ENCODE data around the gene FBF1. TPM values are rescaled to one million over a fixed set of nuclear protein-coding genes. Genes with fewer than 3 reads are reported as not detected.

Gene FBF1
- total RNA-seq, 1 donor from 2014 or later, result 5.1 TPM

- no peaks in the 10 kb centered on the region for H3K27me3 Mint-ChIP-seq (ENCODE audit: low read depth, unreplicated experiment)
- H3K4me1 Mint-ChIP-seq (ENCODE audit: low read depth, unreplicated experiment), result peaks cover 7% of the 10 kb centered on the region
- no peaks in the 10 kb centered on the region for H3K9me3 Mint-ChIP-seq (ENCODE audit: unreplicated experiment)
- no peak overlapping the region for H3K27ac Mint-ChIP-seq (ENCODE audit: unreplicated experiment)
- Histone ChIP-seq H3K79me2 (ENCODE audit: insufficient read depth, low read length) (no peaks in the 10 kb centered on the region), H4K20me1 (ENCODE audit: insufficient read depth, low read length) (no peaks in the 10 kb centered on the region), H3K9me3 (ENCODE audit: insufficient read depth, low read depth, low read length) (no peaks in the 10 kb centered on the region), H3K4me1 (ENCODE audit: insufficient read depth, low read length) (peaks cover 5% of the 10 kb centered on the region), H3K4me2 (ENCODE audit: low read length) (peak overlapping the region; percentile 93), H3K27ac (ENCODE audit: low read depth, low read length) (peak overlapping the region; percentile 75), H3K27me3 (ENCODE audit: insufficient read depth, low read length) (no peaks in the 10 kb centered on the region), H3K4me3 (ENCODE audit: insufficient read depth, low read depth, low read length) (peak overlapping the region; percentile 53), H2AFZ (ENCODE audit: low read depth, low read length) (peak overlapping the region; percentile 43), H3K36me3 (ENCODE audit: insufficient read depth, low read length) (peaks cover 5% of the 10 kb centered on the region), H3K9ac (ENCODE audit: low read length) (peak overlapping the region; percentile 88)
- DNase-seq (ENCODE audit: low read depth) (no peak), FAIRE-seq (no peak)
- no peaks in the 10 kb centered on the region for H3K36me3 Mint-ChIP-seq (ENCODE audit: low read depth, unreplicated experiment)
- TF ChIP-seq EZH2 (IDR thresholded peaks at IDR 0.05; ENCODE audit: insufficient read depth, low read length) (no peak), CTCF (IDR thresholded peaks at IDR 0.05; ENCODE audit: insufficient read depth, low read depth, low read length) (no peak)
- H3K4me3 Mint-ChIP-seq (ENCODE audit: unreplicated experiment), result peak overlapping the region; percentile 79
These were observed 589 bp upstream of the FBF1 start for GRCh38 chr17:75941442-75941819.

GRCh38 chr17:75937652-75938051 is 3.2 kb downstream of the FBF1 start:
- no peak overlapping the region for H3K4me3 Mint-ChIP-seq (ENCODE audit: unreplicated experiment)
- no peak overlapping the region for H3K9ac ChIP-seq (ENCODE audit: low read length)
- no peak for FAIRE-seq
- H3K27me3 ChIP-seq (ENCODE audit: insufficient read depth, low read length), result no peaks in the 10 kb centered on the region
- no peaks in the 10 kb centered on the region for H3K36me3 ChIP-seq (ENCODE audit: insufficient read depth, low read length)
- H3K9me3 Mint-ChIP-seq (ENCODE audit: unreplicated experiment), result no peaks in the 10 kb centered on the region
- no peaks in the 10 kb centered on the region for H3K79me2 ChIP-seq (ENCODE audit: insufficient read depth, low read length)
- H3K27ac ChIP-seq (ENCODE audit: low read depth, low read length), result no peak overlapping the region
- H3K9me3 ChIP-seq (ENCODE audit: insufficient read depth, low read depth, low read length), result no peaks in the 10 kb centered on the region
- no peak overlapping the region for H3K4me3 ChIP-seq (ENCODE audit: insufficient read depth, low read depth, low read length)
- H3K36me3 Mint-ChIP-seq (ENCODE audit: low read depth, unreplicated experiment), result peaks cover 2% of the 10 kb centered on the region
- no peak for TF ChIP-seq CTCF (IDR thresholded peaks at IDR 0.05; ENCODE audit: insufficient read depth, low read depth, low read length)
- no peak for TF ChIP-seq EZH2 (IDR thresholded peaks at IDR 0.05; ENCODE audit: insufficient read depth, low read length)
- no peak for DNase-seq (ENCODE audit: low read depth)
- no peak overlapping the region for H2AFZ ChIP-seq (ENCODE audit: low read depth, low read length)
- no peaks in the 10 kb centered on the region for H4K20me1 ChIP-seq (ENCODE audit: insufficient read depth, low read length)
- H3K4me1 ChIP-seq (ENCODE audit: insufficient read depth, low read length), result peaks cover 5% of the 10 kb centered on the region
- peaks cover 7% of the 10 kb centered on the region for H3K4me1 Mint-ChIP-seq (ENCODE audit: low read depth, unreplicated experiment)
- H3K27me3 Mint-ChIP-seq (ENCODE audit: low read depth, unreplicated experiment), result no peaks in the 10 kb centered on the region
- no peak overlapping the region for H3K4me2 ChIP-seq (ENCODE audit: low read length)
- no peak overlapping the region for H3K27ac Mint-ChIP-seq (ENCODE audit: unreplicated experiment)

- H3K4me1 ChIP-seq (ENCODE audit: insufficient read depth, low read length), result no peaks in the 10 kb centered on the region
- no peaks in the 10 kb centered on the region for H3K9me3 Mint-ChIP-seq (ENCODE audit: unreplicated experiment)
- no peak overlapping the region for H3K4me2 ChIP-seq (ENCODE audit: low read length)
- H3K36me3 ChIP-seq (ENCODE audit: insufficient read depth, low read length), result no peaks in the 10 kb centered on the region
- peaks cover 3% of the 10 kb centered on the region for H3K36me3 Mint-ChIP-seq (ENCODE audit: low read depth, unreplicated experiment)
- H3K4me1 Mint-ChIP-seq (ENCODE audit: low read depth, unreplicated experiment), result no peaks in the 10 kb centered on the region
- H3K27me3 ChIP-seq (ENCODE audit: insufficient read depth, low read length), result no peaks in the 10 kb centered on the region
- H3K9ac ChIP-seq (ENCODE audit: low read length), result no peak overlapping the region
- DNase-seq (ENCODE audit: low read depth) (no peak), FAIRE-seq (no peak)
- H3K4me3 Mint-ChIP-seq (ENCODE audit: unreplicated experiment), result no peak overlapping the region
- H3K27ac Mint-ChIP-seq (ENCODE audit: unreplicated experiment), result no peak overlapping the region
- no peaks in the 10 kb centered on the region for H3K79me2 ChIP-seq (ENCODE audit: insufficient read depth, low read length)
- no peak overlapping the region for H3K4me3 ChIP-seq (ENCODE audit: insufficient read depth, low read depth, low read length)
- no peak overlapping the region for H3K27ac ChIP-seq (ENCODE audit: low read depth, low read length)
- H3K9me3 ChIP-seq (ENCODE audit: insufficient read depth, low read depth, low read length), result no peaks in the 10 kb centered on the region
- H2AFZ ChIP-seq (ENCODE audit: low read depth, low read length), result no peak overlapping the region
- no peaks in the 10 kb centered on the region for H4K20me1 ChIP-seq (ENCODE audit: insufficient read depth, low read length)
- no peaks in the 10 kb centered on the region for H3K27me3 Mint-ChIP-seq (ENCODE audit: low read depth, unreplicated experiment)
- TF ChIP-seq EZH2 (IDR thresholded peaks at IDR 0.05; ENCODE audit: insufficient read depth, low read length) (no peak), CTCF (IDR thresholded peaks at IDR 0.05; ENCODE audit: insufficient read depth, low read depth, low read length) (no peak)
These were observed 7.0 kb downstream of the FBF1 start for GRCh38 chr17:75933808-75934207.

Data from astrocyte (in vitro differentiated cells and primary cell).